Gastroesophageal sphincter (tissue), 4 donors: Measurements from ENCODE around the gene CHKA. TPM values are rescaled to one million over a fixed set of nuclear protein-coding genes. Genes with fewer than 3 reads are reported as not detected.

Experiments
- ATAC-seq: fragments of 150-250 bp; one replicate; pipeline ENCODE4 v1.9.1; 2016; ENCODE audit warnings: mild to moderate bottlenecking, moderate library complexity
- H3K27ac ChIP-seq, 4 donors: fragments of 200-600 bp; sonication (generic) in 3 of 4; 1 replicate in 3 of 4; 2 replicates in 1 of 4; pipeline ENCODE4 v1.5.1; 2016 to 2019
- H3K27me3 ChIP-seq: fragments of 200-600 bp; sonication (generic); one replicate; pipeline ENCODE4 v1.5.1; 2019
- H3K36me3 ChIP-seq, 2 donors: fragments of 200-600 bp; sonication (generic); one replicate each; pipeline ENCODE4 v1.5.1; 2019; ENCODE audit warnings: control low read depth in 1 of 2
- H3K4me1 ChIP-seq, 3 donors: fragments of 200-600 bp; sonication (generic); 1 replicate in 2 of 3; 2 replicates in 1 of 3; pipeline ENCODE4 v1.5.1; 2016 to 2019; ENCODE audit warnings: control low read depth in 2 of 3
- H3K4me3 ChIP-seq, 2 donors: fragments of 200-600 bp; sonication (generic); one replicate each; pipeline ENCODE4 v1.5.1; 2019; ENCODE audit warnings: mild to moderate bottlenecking in 1 of 2, moderate library complexity in 1 of 2
- H3K9me3 ChIP-seq, 3 donors: fragments of 200-600 bp; sonication (generic); one replicate each; pipeline ENCODE4 v1.5.1; 2017 to 2019; ENCODE audit warnings: control low read depth in 2 of 3
- EP300 ChIP-seq: sonication (generic); formaldehyde crosslinking; IDR thresholded peaks from one replicate; pipeline ENCODE4 v1.6.1; 2017; ENCODE audit warnings: antibody characterized with exemption, mild to moderate bottlenecking
- POLR2A ChIP-seq, 2 donors: fragments of 450-650 bp; IDR thresholded peaks; one replicate each; pipeline ENCODE4 v1.6.1; 2017; ENCODE audit warnings: antibody characterized with exemption in 2 of 2, mild to moderate bottlenecking in 2 of 2, moderate library complexity in 1 of 2
- POLR2AphosphoS5 ChIP-seq: sonication (generic); formaldehyde crosslinking; IDR thresholded peaks from one replicate; pipeline ENCODE4 v1.6.1; 2017; ENCODE audit warnings: antibody characterized with exemption
- WGBS, 2 donors: methylation state at CpG; one replicate each; pipeline ENCODE4 v1.1.5; 2018; ENCODE audit warnings: low coverage in 1 of 2; 5-methylcytosine and 5-hydroxymethylcytosine counted together
- total RNA-seq, 4 donors: library from RNA; depleted of rRNA; stranded (reverse); fragments of >200 nt; gene quantifications; one replicate each; pipeline ENCODE4 v1.1.0, GENCODE V29; 2016
- TF ChIP-seq, protein P1 (sequence below), 4 experiments: fragments of 200-600 bp in 2 of 4; fragments of 450-650 bp in 2 of 4; sonication (generic) in 1 of 4; IDR thresholded peaks; one replicate each; pipeline ENCODE4 v1.5.1; 2017 to 2019; ENCODE audit warnings: antibody characterized with exemption in 4 of 4, mild to moderate bottlenecking in 2 of 4, moderate library complexity in 2 of 4

Gene CHKA
- total RNA-seq, 4 donors from 2014 or later, result 11.1 to 66.1 (median 33.9) TPM

DNA sequence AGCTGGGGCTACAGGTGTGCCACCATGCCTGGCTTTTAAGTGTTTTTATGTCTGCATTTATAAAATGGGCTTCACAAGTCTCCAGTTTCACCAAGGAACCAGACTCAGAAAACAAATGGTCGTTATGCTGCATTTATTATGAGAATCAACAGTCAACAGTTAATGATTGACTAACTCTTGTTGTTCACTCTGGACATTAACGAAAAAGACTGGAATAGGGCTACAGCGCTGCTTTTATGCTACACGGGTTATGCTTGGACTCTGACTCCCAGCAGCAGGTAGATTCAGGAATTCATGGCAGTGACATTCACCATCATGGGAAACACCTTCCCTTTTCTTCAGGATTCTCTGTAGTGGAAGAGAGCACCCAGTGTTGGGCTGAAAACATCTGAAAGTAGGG lies 44.4 kb upstream of the CHKA start:
- TF ChIP-seq POLR2AphosphoS5 (no peak), POLR2A (IDR thresholded peaks at IDR 0.05) (no peak), EP300 (no peak)
- TF ChIP-seq, protein P1, sequence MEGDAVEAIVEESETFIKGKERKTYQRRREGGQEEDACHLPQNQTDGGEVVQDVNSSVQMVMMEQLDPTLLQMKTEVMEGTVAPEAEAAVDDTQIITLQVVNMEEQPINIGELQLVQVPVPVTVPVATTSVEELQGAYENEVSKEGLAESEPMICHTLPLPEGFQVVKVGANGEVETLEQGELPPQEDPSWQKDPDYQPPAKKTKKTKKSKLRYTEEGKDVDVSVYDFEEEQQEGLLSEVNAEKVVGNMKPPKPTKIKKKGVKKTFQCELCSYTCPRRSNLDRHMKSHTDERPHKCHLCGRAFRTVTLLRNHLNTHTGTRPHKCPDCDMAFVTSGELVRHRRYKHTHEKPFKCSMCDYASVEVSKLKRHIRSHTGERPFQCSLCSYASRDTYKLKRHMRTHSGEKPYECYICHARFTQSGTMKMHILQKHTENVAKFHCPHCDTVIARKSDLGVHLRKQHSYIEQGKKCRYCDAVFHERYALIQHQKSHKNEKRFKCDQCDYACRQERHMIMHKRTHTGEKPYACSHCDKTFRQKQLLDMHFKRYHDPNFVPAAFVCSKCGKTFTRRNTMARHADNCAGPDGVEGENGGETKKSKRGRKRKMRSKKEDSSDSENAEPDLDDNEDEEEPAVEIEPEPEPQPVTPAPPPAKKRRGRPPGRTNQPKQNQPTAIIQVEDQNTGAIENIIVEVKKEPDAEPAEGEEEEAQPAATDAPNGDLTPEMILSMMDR (IDR thresholded peaks at IDR 0.05), result no peak
- Histone ChIP-seq H3K4me3 (no peak overlapping the region), H3K27me3 (no peaks in the 10 kb centered on the region), H3K9me3 (no peaks in the 10 kb centered on the region), H3K27ac (no peak overlapping the region), H3K36me3 (peaks cover under 1 to 99% of the 10 kb centered on the region in 2 donors), H3K4me1 (no peaks in the 10 kb centered on the region)
- no peak for ATAC-seq
- 71 to 86% methylated on average over 1 to 4 of the region's 4 CpGs for WGBS, 2 donors

DNA sequence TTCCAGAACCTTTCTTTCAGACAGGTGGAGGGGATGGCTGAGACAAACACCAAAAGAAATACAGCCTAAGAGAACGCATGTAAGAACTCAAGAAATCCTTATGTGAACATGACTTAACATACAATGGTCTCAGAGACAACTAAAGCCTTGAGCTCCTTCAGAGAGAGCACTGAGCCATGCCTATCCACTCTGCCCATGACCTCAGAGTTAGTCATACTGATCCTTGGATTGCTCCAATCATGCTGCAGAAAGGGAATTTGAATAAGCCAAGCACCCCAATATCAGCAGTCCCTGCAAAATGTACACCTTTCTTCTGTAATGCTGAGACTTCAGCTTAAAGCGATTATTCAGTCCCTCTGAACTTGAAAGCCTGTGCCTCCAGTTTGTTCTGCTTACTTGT lies 43.2 kb upstream of the CHKA start:
- TF ChIP-seq POLR2AphosphoS5 (no peak), EP300 (no peak)
- TF ChIP-seq, protein P1 (IDR thresholded peaks at IDR 0.05), result no peak

DNA sequence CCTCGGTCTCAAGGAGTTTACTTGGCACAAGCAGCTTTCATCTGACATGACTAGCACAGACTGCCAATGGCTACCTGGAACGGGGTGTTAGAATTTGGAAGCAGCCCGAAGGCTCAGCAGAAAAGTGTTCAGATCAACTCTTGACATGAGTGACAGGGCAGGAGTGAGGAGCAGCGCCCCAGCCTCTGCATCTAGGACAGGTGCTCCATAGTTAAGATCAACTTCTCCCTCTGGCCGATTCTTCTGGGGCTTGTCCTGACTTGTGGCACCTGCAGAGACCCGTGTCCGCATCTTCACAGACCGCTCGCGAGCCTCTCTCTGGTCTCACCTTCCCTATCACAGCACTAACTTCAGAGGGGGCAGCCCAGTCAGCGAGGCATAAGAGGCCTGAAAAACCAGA lies 42.5 kb upstream of the CHKA start:
- no peaks in the 10 kb centered on the region for H3K27me3 ChIP-seq
- peaks cover 0 to 92% of the 10 kb centered on the region in 2 donors for H3K36me3 ChIP-seq
- H3K4me1 ChIP-seq, result no peaks in the 10 kb centered on the region
- H3K27ac ChIP-seq, result no peak overlapping the region
- no peak overlapping the region for H3K4me3 ChIP-seq
- no peaks in the 10 kb centered on the region for H3K9me3 ChIP-seq
- ATAC-seq, result no peak
- 80 to 87% methylated on average over 6 to 7 of the region's 11 CpGs for WGBS, 2 donors
- TF ChIP-seq POLR2AphosphoS5 (no peak), POLR2A (IDR thresholded peaks at IDR 0.05) (no peak), EP300 (no peak)
- TF ChIP-seq, protein P1 (IDR thresholded peaks at IDR 0.05), result no peak

More for the DNA sequence above, 43.2 kb upstream of the CHKA start:
- H3K27me3 ChIP-seq, result no peaks in the 10 kb centered on the region
- no peak overlapping the region for H3K27ac ChIP-seq
- WGBS, 2 donors, result 85 to 92% methylated on average over 2 of the region's 2 CpGs
- H3K9me3 ChIP-seq, result no peaks in the 10 kb centered on the region
- no peaks in the 10 kb centered on the region for H3K4me1 ChIP-seq
- ATAC-seq, result no peak
- no peak overlapping the region for H3K4me3 ChIP-seq
- H3K36me3 ChIP-seq, result peaks cover 0 to 92% of the 10 kb centered on the region in 2 donors

DNA sequence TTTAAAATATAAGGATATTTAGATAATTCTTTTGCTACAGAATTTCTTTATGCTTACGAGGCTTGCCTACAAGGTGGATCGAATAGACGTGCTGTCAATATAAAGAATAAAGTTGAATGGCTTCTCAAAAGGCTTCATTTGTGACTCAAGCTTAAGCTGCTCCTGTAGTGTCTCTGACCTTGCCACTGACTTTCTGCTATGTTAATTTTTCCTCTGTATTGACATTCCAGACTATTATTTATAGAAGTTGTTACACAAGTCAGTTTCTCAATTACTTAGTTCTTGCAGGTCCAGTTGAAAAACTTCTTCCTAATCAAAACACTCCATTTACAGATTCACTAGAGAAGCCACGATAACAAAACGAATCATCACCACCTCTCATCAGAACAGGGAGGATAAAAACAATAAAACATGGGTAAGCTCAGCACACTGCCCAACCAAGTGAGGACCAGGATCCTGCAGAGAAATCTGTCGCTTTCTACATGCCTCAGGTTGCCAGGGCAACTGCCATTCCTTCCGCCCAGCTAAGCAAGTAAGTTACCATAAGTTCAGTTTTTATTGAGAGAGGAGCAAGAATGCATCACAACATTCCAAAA lies 39.0 kb upstream of the CHKA start:
- no peak overlapping the region for H3K27ac ChIP-seq

DNA sequence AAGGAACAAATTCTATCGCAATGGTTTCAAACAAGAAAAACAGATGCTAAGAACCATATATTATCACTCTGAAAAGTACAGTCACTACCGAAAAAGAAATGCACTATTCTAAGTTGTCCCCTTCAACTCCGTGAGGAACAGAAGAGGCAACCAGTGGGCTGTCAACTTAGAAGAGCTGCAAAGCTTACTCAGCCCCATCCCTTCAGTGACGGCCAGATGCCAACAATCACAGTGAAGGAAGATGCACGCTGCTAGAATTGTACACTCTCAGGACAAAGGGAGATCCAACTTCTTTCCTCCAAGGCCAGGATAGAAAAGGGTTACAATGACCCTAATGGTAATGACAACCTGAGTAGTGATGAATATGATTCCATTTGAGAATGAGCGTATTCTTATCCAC lies 38.5 kb upstream of the CHKA start:
- Histone ChIP-seq H3K36me3 (peaks cover 0 to 75% of the 10 kb centered on the region in 2 donors), H3K27ac (no peak overlapping the region), H3K4me3 (no peak overlapping the region), H3K27me3 (no peaks in the 10 kb centered on the region), H3K9me3 (no peaks in the 10 kb centered on the region), H3K4me1 (no peaks in the 10 kb centered on the region)
- WGBS, 2 donors, result 71 to 77% methylated on average over 2 to 6 of the region's 6 CpGs
- no peak for ATAC-seq
- TF ChIP-seq EP300 (no peak), POLR2AphosphoS5 (no peak), POLR2A (IDR thresholded peaks at IDR 0.05) (no peak)
- TF ChIP-seq, protein P1 (IDR thresholded peaks at IDR 0.05), result no peak

More for the DNA sequence above, 39.0 kb upstream of the CHKA start:
- Histone ChIP-seq H3K36me3 (peaks cover 0 to 77% of the 10 kb centered on the region in 2 donors), H3K9me3 (no peaks in the 10 kb centered on the region), H3K4me1 (no peaks in the 10 kb centered on the region), H3K4me3 (no peak overlapping the region), H3K27me3 (no peaks in the 10 kb centered on the region)
- no peak for TF ChIP-seq POLR2A (IDR thresholded peaks at IDR 0.05)
- no peak for TF ChIP-seq EP300
- TF ChIP-seq POLR2AphosphoS5, result no peak
- TF ChIP-seq, protein P1 (IDR thresholded peaks at IDR 0.05), result no peak
- WGBS, 2 donors, result 84 to 85% methylated on average over 7 of the region's 7 CpGs
- ATAC-seq, result no peak
